Progenitor cell of endocrine pancreas (in vitro differentiated cells): ENCODE measurements around the gene PNPLA5. TPM values are rescaled to one million over a fixed set of nuclear protein-coding genes. Genes with fewer than 3 reads are reported as not detected.
"Not testable (repeated sequence)": the region's sequence is repeated elsewhere in the genome, so short reads cannot be mapped to it uniquely, and the experiment has no call there.

Source experiments
- DNase-seq: peaks from one replicate; pipeline ENCODE4 v3.0.0; 2021; ENCODE audit warnings: low spot score; ENCODE audit not compliant: unreplicated experiment
- H3K27ac Mint-ChIP-seq: 2 replicates; pipeline ENCODE4 v1.8.0; 2021; ENCODE audit warnings: mild to moderate bottlenecking, moderate library complexity, mixed read lengths
- H3K27me3 Mint-ChIP-seq: 2 replicates; pipeline ENCODE4 v1.8.0; 2021; ENCODE audit warnings: mixed read lengths
- H3K36me3 Mint-ChIP-seq: 2 replicates; pipeline ENCODE4 v1.8.0; 2022; ENCODE audit warnings: mixed read lengths; ENCODE audit not compliant: insufficient read depth
- H3K4me1 Mint-ChIP-seq: 2 replicates; pipeline ENCODE4 v1.8.0; 2021; ENCODE audit warnings: low read depth, mixed read lengths
- H3K4me3 Mint-ChIP-seq: 2 replicates; pipeline ENCODE4 v1.8.0; 2021; ENCODE audit warnings: low read depth, mild to moderate bottlenecking, moderate library complexity, mixed read lengths
- H3K9me3 Mint-ChIP-seq: 2 replicates; pipeline ENCODE4 v1.8.0; 2021; ENCODE audit warnings: low read depth, mixed read lengths
- total RNA-seq: library from RNA; stranded (reverse); gene quantifications from 2 replicates; pipeline ENCODE4 v1.2.1, GENCODE V29; 2021
- TF ChIP-seq, protein P1 (sequence below): fragments of 200-600 bp; sonication (generic); IDR thresholded peaks from one replicate; pipeline ENCODE4 v1.5.0; 2021; ENCODE audit warnings: antibody characterized with exemption, mild to moderate bottlenecking; ENCODE audit not compliant: unreplicated experiment

PNPLA5 gene
- total RNA-seq, 1 donor from 2014 or later: not detected

DNA sequence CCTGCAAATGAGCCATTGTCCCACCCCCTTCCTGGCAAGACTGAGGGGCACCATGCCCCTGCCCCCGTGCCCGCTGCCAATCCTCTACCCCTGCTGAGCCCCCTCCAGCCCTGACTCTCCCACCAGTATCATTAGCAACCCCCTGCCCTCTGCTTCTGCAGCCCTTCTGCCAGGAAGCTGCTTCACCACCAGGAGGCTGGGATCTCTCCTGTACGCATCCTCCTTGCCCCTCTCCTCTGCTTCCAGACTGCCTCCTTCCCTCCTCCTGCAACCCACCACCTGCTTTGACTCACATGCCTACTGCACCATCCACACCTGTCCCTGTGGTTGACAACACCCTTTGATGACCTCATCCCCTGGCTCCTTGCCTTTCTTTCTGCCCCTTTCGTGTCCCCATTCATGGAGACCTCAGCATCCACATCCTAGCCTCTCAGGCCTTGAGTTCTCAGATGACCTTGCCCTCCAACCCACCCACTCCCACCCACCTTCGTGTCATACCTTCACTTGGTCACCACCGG lies 18.4 kb upstream of the PNPLA5 start:
- DNase-seq: no peak
- Mint-ChIP-seq H3K9me3 (no peaks in the 10 kb centered on the region), H3K27me3 (peaks cover 51% of the 10 kb centered on the region), H3K4me3 (no peak overlapping the region), H3K36me3 (no peaks in the 10 kb centered on the region), H3K4me1 (no peaks in the 10 kb centered on the region), H3K27ac (no peak overlapping the region)
- TF ChIP-seq, protein P1, sequence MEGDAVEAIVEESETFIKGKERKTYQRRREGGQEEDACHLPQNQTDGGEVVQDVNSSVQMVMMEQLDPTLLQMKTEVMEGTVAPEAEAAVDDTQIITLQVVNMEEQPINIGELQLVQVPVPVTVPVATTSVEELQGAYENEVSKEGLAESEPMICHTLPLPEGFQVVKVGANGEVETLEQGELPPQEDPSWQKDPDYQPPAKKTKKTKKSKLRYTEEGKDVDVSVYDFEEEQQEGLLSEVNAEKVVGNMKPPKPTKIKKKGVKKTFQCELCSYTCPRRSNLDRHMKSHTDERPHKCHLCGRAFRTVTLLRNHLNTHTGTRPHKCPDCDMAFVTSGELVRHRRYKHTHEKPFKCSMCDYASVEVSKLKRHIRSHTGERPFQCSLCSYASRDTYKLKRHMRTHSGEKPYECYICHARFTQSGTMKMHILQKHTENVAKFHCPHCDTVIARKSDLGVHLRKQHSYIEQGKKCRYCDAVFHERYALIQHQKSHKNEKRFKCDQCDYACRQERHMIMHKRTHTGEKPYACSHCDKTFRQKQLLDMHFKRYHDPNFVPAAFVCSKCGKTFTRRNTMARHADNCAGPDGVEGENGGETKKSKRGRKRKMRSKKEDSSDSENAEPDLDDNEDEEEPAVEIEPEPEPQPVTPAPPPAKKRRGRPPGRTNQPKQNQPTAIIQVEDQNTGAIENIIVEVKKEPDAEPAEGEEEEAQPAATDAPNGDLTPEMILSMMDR: no peak

GRCh38 chr22:43909708-43910107 lies 17.9 kb upstream of the PNPLA5 start:
- TF ChIP-seq, protein P1: no peak
- H3K4me3 Mint-ChIP-seq: no peak overlapping the region
- H3K9me3 Mint-ChIP-seq: no peaks in the 10 kb centered on the region
- no peak for DNase-seq
- H3K36me3 Mint-ChIP-seq: no peaks in the 10 kb centered on the region
- no peaks in the 10 kb centered on the region for H3K4me1 Mint-ChIP-seq
- peaks cover 51% of the 10 kb centered on the region for H3K27me3 Mint-ChIP-seq
- no peak overlapping the region for H3K27ac Mint-ChIP-seq

- no peaks in the 10 kb centered on the region for H3K4me1 Mint-ChIP-seq
- no peaks in the 10 kb centered on the region for H3K36me3 Mint-ChIP-seq
- H3K9me3 Mint-ChIP-seq: peaks cover 4% of the 10 kb centered on the region
- H3K27ac Mint-ChIP-seq: no peak overlapping the region
- peaks cover 33% of the 10 kb centered on the region for H3K27me3 Mint-ChIP-seq
- H3K4me3 Mint-ChIP-seq: no peak overlapping the region
- DNase-seq: no peak
- TF ChIP-seq, protein P1: no peak
These were observed 13.9 kb upstream of the PNPLA5 start for GRCh38 chr22:43905681-43906080.

GRCh38 chr22:43904412-43904811 lies 12.6 kb upstream of the PNPLA5 start:
- H3K4me1 Mint-ChIP-seq, H3K27ac Mint-ChIP-seq, H3K36me3 Mint-ChIP-seq, H3K9me3 Mint-ChIP-seq, DNase-seq, H3K4me3 Mint-ChIP-seq: not testable (repeated sequence)
- TF ChIP-seq, protein P1: peak; percentile 46
- peaks cover 27% of the 10 kb centered on the region for H3K27me3 Mint-ChIP-seq

DNA sequence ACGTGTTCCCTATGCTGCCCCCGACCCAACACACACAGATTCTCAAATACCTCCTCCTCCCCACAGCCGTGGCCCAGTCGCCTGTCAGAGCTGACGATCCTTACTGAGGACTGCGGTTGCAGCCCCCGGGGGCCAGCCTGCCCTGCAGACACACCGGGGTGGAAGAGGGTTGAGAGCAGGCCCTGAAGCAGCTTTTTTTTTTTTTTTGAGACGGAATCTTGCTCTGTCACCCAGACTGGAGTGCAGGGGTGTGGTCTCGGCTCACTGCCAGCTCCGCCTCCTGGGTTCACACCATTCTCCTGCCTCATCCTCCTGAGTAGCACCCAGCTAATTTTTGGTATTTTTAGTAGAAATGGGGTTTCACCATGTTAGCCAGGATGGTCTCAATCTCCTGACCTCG lies 11.2 kb upstream of the PNPLA5 start:
- DNase-seq, H3K9me3 Mint-ChIP-seq, H3K4me3 Mint-ChIP-seq, H3K4me1 Mint-ChIP-seq, H3K36me3 Mint-ChIP-seq, H3K27ac Mint-ChIP-seq: not testable (repeated sequence)
- peaks cover 22% of the 10 kb centered on the region for H3K27me3 Mint-ChIP-seq

DNA sequence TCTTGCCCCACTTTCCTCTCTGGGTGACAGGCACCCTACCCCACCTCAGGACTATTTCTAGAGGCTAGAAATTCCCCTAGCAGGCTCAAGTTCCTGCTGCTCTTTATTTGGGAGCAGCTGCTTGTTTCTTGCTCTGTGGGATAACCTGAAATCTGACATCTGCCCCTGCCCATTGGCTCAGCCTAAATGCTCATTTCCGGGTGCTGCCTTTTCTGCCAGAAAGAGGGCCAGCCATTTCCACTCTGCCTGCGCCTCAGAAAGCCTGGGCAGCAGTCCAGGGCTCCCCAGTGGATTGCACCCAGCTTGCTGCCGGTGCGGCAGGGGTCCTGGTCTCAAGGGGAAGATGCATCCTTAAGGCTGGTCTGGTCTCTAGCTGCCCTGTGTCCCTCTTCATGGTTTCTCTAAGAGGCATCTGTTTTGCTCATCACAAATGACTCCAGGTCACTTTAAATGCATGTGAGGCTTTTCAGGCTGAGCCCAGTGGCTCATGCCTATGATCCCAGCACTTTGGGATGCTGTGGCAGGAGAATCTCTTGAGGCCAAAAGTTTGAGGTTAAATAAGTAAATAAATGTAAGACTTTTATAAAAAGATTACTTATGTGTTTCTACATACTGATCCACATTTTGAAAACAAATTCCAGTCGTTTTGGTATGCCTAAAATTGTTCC lies 10.3 kb upstream of the PNPLA5 start:
- peaks cover 4% of the 10 kb centered on the region for H3K9me3 Mint-ChIP-seq
- H3K27ac Mint-ChIP-seq: no peak overlapping the region
- H3K4me3 Mint-ChIP-seq: no peak overlapping the region
- DNase-seq: no peak
- H3K27me3 Mint-ChIP-seq: peaks cover 20% of the 10 kb centered on the region
- no peaks in the 10 kb centered on the region for H3K36me3 Mint-ChIP-seq
- TF ChIP-seq, protein P1: no peak
- H3K4me1 Mint-ChIP-seq: no peaks in the 10 kb centered on the region
